SH-SY5Y (cell line): Measurements from ENCODE around the gene SLC45A3.

Experiments used
- GATA2 ChIP-seq: IDR thresholded peaks from 2 replicates; pipeline ENCODE4 v1.6.1; 2011; ENCODE audit warnings: mild to moderate bottlenecking, low read depth, low read length
- GATA3 ChIP-seq: IDR thresholded peaks from 2 replicates; pipeline ENCODE4 v1.6.1; 2011; ENCODE audit warnings: low read depth, mild to moderate bottlenecking, low read length, moderate library complexity

DNA sequence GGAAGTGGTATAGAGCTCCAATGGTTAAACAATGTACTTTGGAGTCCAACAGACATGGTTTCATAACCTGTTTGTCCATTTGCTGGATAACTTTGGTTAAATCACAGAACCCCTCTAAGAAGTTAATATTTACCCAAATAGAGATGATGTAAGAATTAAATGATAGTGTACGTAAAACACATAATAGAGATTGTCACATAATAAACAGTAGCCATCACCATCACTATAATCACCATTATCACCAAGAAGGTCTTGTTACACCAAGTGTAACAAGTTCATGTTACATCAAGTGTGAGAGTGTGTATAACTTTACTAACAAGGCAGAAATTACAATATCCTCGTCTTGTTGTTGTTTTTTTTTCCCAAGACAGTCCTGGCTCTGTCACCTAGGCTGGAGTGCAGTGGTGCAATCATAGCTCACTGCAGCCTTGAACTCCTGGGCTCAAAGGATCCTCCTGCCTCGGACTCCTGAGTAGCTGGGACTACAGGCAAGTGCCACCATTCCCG, 46.4 kb upstream of the SLC45A3 start:
- TF ChIP-seq GATA2 (no peak), GATA3 (no peak)
